HepG2 (cell line): ENCODE data around the gene CADM2. TPM values are rescaled to one million over a fixed set of nuclear protein-coding genes. Genes with fewer than 3 reads are reported as not detected.

ENCODE experiments used
- ATAC-seq: fragments of 200-7000 bp; cut with Tn5 transposase; 3 replicates; pipeline ENCODE4 v1.9.1; 2020; ENCODE audit warnings: mild to moderate bottlenecking, moderate library complexity
- BruUV-seq: library from RNA; stranded (reverse); fragments of 400-500 nt; replicated peaks from 2 replicates; lab custom pipeline; 2021; lab: Mats Ljungman, UMichigan
- CTCF ChIA-PET: fragments of 300-600 bp; formaldehyde crosslinking; extraction: SDS; loops from one replicate; lab custom pipeline; 2021; ENCODE audit warnings: low total read pairs, inconsistent platforms, low intra/inter-chr PET ratio; lab: Yijun Ruan, JAX
- POLR2A ChIA-PET: fragments of 350-600 bp; sonication (Branson Sonifier 250); formaldehyde crosslinking; loops from one replicate; lab custom pipeline; 2020; ENCODE audit warnings: antibody characterized with exemption, inconsistent platforms; lab: Yijun Ruan, JAX
- DNase-seq: peaks from one replicate; pipeline ENCODE4 v3.0.0-alpha.2; 2015; ENCODE audit warnings: low spot score
- FAIRE-seq: peaks from 3 replicates; lab custom pipeline; 2011; peaks lifted over from hg19 to GRCh38; lab: Jason Lieb, UNC
- H2AFZ ChIP-seq: one replicate; pipeline ENCODE4 v1.6.1; 2011; ENCODE audit warnings: low read length, inconsistent platforms
- H3K27ac ChIP-seq: fragments of 300-600 bp; 3 replicates; pipeline ENCODE4 v1.8.0; 2011; ENCODE audit warnings: mixed run types, mild to moderate bottlenecking, mixed read lengths, low read length, inconsistent platforms; ENCODE audit not compliant: insufficient read depth; ENCODE audit errors: extremely low read length
- H3K27me3 ChIP-seq, 2 experiments: fragments of 200-600 bp in 1 of 2; 2 replicates in 1 of 2; 3 replicates in 1 of 2; pipeline versions ENCODE4 v1.6.0 to v1.8.0; 2011; ENCODE audit warnings: low read length in 2 of 2, mild to moderate bottlenecking in 2 of 2, moderate library complexity in 2 of 2, inconsistent platforms in 1 of 2; ENCODE audit not compliant: insufficient read depth in 2 of 2, control insufficient read depth in 1 of 2
- H3K36me3 ChIP-seq, 2 experiments: fragments of 200-600 bp in 1 of 2; replicated peaks in 1 of 2; 2 replicates in 1 of 2; 3 replicates in 1 of 2; pipeline versions ENCODE4 v1.5.1 to v1.8.0; 2011; ENCODE audit warnings: low read length in 2 of 2, inconsistent platforms in 1 of 2; ENCODE audit not compliant: insufficient read depth in 2 of 2, control insufficient read depth in 1 of 2
- H3K4me1 ChIP-seq: 2 replicates; pipeline ENCODE4 v1.5.1; 2012; ENCODE audit warnings: low read length, inconsistent platforms; ENCODE audit not compliant: insufficient read depth
- H3K4me2 ChIP-seq: 2 replicates; pipeline ENCODE4 v1.6.0; 2011; ENCODE audit warnings: low read depth, low read length, inconsistent platforms
- H3K4me3 ChIP-seq, 3 experiments: fragments of 200-600 bp in 1 of 3; sonication (generic), shearing (Covaris generic) in 1 of 3; replicated peaks in 1 of 3; 2 replicates each; pipeline ENCODE4 v1.5.1; 2011 to 2016; ENCODE audit warnings: low read length in 3 of 3, inconsistent platforms in 2 of 3, low read depth in 2 of 3, mild to moderate bottlenecking in 2 of 3, control low read depth in 1 of 3, mixed read lengths in 1 of 3; ENCODE audit not compliant: insufficient read depth in 1 of 3
- H3K79me2 ChIP-seq: one replicate; pipeline ENCODE4 v1.6.1; 2011; ENCODE audit warnings: low read length, inconsistent platforms; ENCODE audit not compliant: insufficient read depth
- H3K9ac ChIP-seq: 2 replicates; pipeline ENCODE4 v1.6.0; 2011; ENCODE audit warnings: mild to moderate bottlenecking, low read depth, low read length, inconsistent platforms; ENCODE audit not compliant: insufficient read depth
- H3K9me3 ChIP-seq: 2 replicates; pipeline ENCODE4 v1.5.1; 2012; ENCODE audit warnings: mild to moderate bottlenecking, low read length
- H4K20me1 ChIP-seq: 2 replicates; pipeline ENCODE4 v1.6.0; 2011; ENCODE audit warnings: inconsistent platforms, mild to moderate bottlenecking, low read length, moderate library complexity; ENCODE audit not compliant: insufficient read depth
- FOXK2 ChIP-seq: fragments of 450-650 bp; IDR thresholded peaks from 2 replicates; pipeline ENCODE4 v1.6.1; 2016
- JUN ChIP-seq: sonication (generic); formaldehyde crosslinking; IDR thresholded peaks from 2 replicates; pipeline ENCODE4 v1.4.0; 2020; ENCODE audit warnings: mild to moderate bottlenecking, missing genetic modification reagents
- NR2F1 ChIP-seq, 2 experiments: fragments of 450-650 bp in 1 of 2; formaldehyde crosslinking in 1 of 2; IDR thresholded peaks; 2 replicates each; pipeline versions ENCODE4 v1.5.0 to v1.6.1; 2016 to 2020; ENCODE audit warnings: mild to moderate bottlenecking in 1 of 2, missing compliant biosample characterization in 1 of 2, missing genetic modification reagents in 1 of 2, moderate library complexity in 1 of 2
- PAF1 ChIP-seq: IDR thresholded peaks from 2 replicates; pipeline ENCODE4 v1.6.1; 2016; ENCODE audit warnings: missing genetic modification reagents, missing compliant biosample characterization
- SMYD3 ChIP-seq: sonication (generic); formaldehyde crosslinking; IDR thresholded peaks from 2 replicates; pipeline ENCODE4 v1.8.1; 2023; ENCODE audit warnings: mild to moderate bottlenecking, missing genetic modification reagents
- SP140L ChIP-seq: sonication (generic); formaldehyde crosslinking; IDR thresholded peaks from 2 replicates; pipeline ENCODE4 v1.4.0; 2020; ENCODE audit warnings: missing genetic modification reagents, borderline replicate concordance
- ZNF225 ChIP-seq: sonication (generic); formaldehyde crosslinking; IDR thresholded peaks from 2 replicates; pipeline ENCODE4 v1.4.0; 2020; ENCODE audit warnings: mild to moderate bottlenecking, missing genetic modification reagents
- ZNF329 ChIP-seq: sonication (generic); formaldehyde crosslinking; IDR thresholded peaks from 2 replicates; pipeline ENCODE4 v1.9.0; 2021; ENCODE audit warnings: low read depth, mild to moderate bottlenecking, missing genetic modification reagents
- ZNF674 ChIP-seq: sonication (generic); formaldehyde crosslinking; IDR thresholded peaks from 2 replicates; pipeline ENCODE4 v1.5.0; 2020; ENCODE audit warnings: low read depth, mild to moderate bottlenecking, missing genetic modification reagents
- ZNF678 ChIP-seq: sonication (generic); formaldehyde crosslinking; IDR thresholded peaks from 2 replicates; pipeline ENCODE4 v1.4.0; 2020; ENCODE audit warnings: mild to moderate bottlenecking, missing genetic modification reagents
- ZNF709 ChIP-seq: sonication (generic); formaldehyde crosslinking; IDR thresholded peaks from 2 replicates; pipeline ENCODE4 v1.5.0; 2020; ENCODE audit warnings: mild to moderate bottlenecking, missing genetic modification reagents
- in situ Hi-C: cut with HindIII; loops from 2 replicates; pipeline ENCODE4 v1.10.0; 2017; ENCODE audit warnings: low pct_unique_long_range_greater_than_20kb; ENCODE audit not compliant: extremely low pct_ligation_motif_present
- intact Hi-C: fragments of 100-400 bp; cut with micrococcal nuclease; formaldehyde crosslinking; loops from one replicate; pipeline ENCODE4 v1.10.0; 2022; ENCODE audit not compliant: unreplicated experiment
- polyA plus RNA-seq, 8 experiments: library from polyadenylated mRNA; depleted of rRNA in 3 of 8; stranded (reverse) in 7 of 8; unstranded in 1 of 8; fragments of >200 nt; fragmentation: Illumina TruSeq in 4 of 8; extraction: Trizol in 4 of 8; gene quantifications; 2 replicates each; pipeline versions ENCODE4 v1.2.1 to v1.2.3, GENCODE V29; 2011 to 2016; ENCODE audit warnings: low read depth in 4 of 8, missing spikeins in 1 of 8, mixed read lengths in 1 of 8; ENCODE audit not compliant: insufficient read depth in 1 of 8
- total RNA-seq, 5 experiments: library from RNA; depleted of rRNA; stranded (reverse); fragments of >200 nt; fragmentation: Illumina TruSeq; extraction: Trizol; gene quantifications; 2 replicates each; pipeline ENCODE4 v1.2.3, GENCODE V29; 2016; ENCODE audit warnings: low read depth in 1 of 5
- TF ChIP-seq, protein P1 (sequence below): sonication (generic); formaldehyde crosslinking; IDR thresholded peaks from 2 replicates; pipeline ENCODE4 v1.8.1; 2023; ENCODE audit warnings: mild to moderate bottlenecking, missing genetic modification reagents
- TF ChIP-seq, protein P2 (sequence below): sonication (generic); formaldehyde crosslinking; IDR thresholded peaks from 2 replicates; pipeline ENCODE4 v1.5.0; 2020; ENCODE audit warnings: missing genetic modification reagents
- TF ChIP-seq, protein P3 (sequence below): sonication (generic); formaldehyde crosslinking; conservative IDR thresholded peaks from 2 replicates; pipeline ENCODE4 v1.4.0; 2020; ENCODE audit warnings: missing genetic modification reagents
- TF ChIP-seq, protein P4 (sequence below): sonication (generic); formaldehyde crosslinking; IDR thresholded peaks from 2 replicates; pipeline ENCODE4 v1.4.0; 2020; ENCODE audit warnings: missing genetic modification reagents, borderline replicate concordance

CADM2 gene
- total and polyA plus RNA-seq, 2 of the 13 experiments (the other 11 are each of a cell fraction or from before 2014, with no cell fraction given): not detected

DNA sequence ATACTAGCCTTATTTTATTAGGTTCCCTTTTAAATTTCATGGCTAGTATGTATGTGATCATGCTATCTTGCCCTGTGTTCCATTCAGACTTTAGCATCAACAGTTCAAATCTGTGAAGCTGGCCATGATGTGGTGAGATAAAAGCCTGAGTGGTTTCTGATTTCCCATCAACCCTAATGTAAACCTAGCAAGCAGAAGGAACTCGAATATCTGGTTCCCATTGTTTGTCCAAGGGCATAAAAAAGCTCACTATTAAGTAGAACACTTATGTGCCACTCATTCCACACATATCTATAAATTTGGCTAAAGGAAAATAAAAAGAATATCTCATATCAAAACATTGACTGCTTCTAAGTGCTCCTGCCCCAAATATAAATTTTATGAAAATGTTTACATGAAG, 311.7 kb downstream of the CADM2 start (continued):
- TF ChIP-seq ZNF709 (CRISPR knock-in tag) (no peak), SP140L (CRISPR knock-in tag) (no peak)

DNA sequence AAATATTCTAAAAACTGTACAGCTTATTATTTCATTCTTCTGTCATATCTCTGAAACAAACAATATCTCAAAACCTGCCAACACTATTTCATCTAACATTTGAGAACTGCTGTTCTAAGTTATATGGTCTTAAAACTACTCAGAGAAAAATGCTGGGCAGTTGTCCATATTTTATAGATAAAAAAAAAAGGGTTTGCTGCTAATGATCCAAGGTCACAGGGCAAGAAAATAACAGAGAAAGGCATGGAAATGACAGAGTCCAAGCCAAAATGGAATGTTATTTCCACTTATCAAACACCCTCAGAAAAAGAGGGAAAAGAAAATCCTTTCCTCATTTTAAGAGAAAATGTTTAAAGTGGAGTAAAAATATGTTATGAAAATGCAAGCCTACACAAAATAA, 313.1 kb downstream of the CADM2 start:
- CTCF ChIA-PET: no interaction called here
- H3K27me3 ChIP-seq: no peaks in the 10 kb centered on the region
- POLR2A ChIA-PET: no interaction called here
- no peak for TF ChIP-seq ZNF678
- no peak for TF ChIP-seq ZNF329 (CRISPR knock-in tag)
- TF ChIP-seq SMYD3: no peak
- TF ChIP-seq ZNF674: no peak
- no peak for TF ChIP-seq JUN (CRISPR knock-in tag)
- TF ChIP-seq, protein P1, sequence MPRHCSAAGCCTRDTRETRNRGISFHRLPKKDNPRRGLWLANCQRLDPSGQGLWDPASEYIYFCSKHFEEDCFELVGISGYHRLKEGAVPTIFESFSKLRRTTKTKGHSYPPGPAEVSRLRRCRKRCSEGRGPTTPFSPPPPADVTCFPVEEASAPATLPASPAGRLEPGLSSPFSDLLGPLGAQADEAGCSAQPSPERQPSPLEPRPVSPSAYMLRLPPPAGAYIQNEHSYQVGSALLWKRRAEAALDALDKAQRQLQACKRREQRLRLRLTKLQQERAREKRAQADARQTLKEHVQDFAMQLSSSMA (CRISPR knock-in tag): no peak
- TF ChIP-seq, protein P2, sequence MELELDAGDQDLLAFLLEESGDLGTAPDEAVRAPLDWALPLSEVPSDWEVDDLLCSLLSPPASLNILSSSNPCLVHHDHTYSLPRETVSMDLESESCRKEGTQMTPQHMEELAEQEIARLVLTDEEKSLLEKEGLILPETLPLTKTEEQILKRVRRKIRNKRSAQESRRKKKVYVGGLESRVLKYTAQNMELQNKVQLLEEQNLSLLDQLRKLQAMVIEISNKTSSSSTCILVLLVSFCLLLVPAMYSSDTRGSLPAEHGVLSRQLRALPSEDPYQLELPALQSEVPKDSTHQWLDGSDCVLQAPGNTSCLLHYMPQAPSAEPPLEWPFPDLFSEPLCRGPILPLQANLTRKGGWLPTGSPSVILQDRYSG: no peak
- TF ChIP-seq FOXK2: no peak
- no peak for TF ChIP-seq NR2F1 (CRISPR knock-in tag; IDR thresholded peaks at IDR 0.05)
- TF ChIP-seq, protein P3, sequence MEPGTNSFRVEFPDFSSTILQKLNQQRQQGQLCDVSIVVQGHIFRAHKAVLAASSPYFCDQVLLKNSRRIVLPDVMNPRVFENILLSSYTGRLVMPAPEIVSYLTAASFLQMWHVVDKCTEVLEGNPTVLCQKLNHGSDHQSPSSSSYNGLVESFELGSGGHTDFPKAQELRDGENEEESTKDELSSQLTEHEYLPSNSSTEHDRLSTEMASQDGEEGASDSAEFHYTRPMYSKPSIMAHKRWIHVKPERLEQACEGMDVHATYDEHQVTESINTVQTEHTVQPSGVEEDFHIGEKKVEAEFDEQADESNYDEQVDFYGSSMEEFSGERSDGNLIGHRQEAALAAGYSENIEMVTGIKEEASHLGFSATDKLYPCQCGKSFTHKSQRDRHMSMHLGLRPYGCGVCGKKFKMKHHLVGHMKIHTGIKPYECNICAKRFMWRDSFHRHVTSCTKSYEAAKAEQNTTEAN (CRISPR knock-in tag): no peak
- no peak for TF ChIP-seq PAF1 (CRISPR knock-in tag)
- TF ChIP-seq, protein P4, sequence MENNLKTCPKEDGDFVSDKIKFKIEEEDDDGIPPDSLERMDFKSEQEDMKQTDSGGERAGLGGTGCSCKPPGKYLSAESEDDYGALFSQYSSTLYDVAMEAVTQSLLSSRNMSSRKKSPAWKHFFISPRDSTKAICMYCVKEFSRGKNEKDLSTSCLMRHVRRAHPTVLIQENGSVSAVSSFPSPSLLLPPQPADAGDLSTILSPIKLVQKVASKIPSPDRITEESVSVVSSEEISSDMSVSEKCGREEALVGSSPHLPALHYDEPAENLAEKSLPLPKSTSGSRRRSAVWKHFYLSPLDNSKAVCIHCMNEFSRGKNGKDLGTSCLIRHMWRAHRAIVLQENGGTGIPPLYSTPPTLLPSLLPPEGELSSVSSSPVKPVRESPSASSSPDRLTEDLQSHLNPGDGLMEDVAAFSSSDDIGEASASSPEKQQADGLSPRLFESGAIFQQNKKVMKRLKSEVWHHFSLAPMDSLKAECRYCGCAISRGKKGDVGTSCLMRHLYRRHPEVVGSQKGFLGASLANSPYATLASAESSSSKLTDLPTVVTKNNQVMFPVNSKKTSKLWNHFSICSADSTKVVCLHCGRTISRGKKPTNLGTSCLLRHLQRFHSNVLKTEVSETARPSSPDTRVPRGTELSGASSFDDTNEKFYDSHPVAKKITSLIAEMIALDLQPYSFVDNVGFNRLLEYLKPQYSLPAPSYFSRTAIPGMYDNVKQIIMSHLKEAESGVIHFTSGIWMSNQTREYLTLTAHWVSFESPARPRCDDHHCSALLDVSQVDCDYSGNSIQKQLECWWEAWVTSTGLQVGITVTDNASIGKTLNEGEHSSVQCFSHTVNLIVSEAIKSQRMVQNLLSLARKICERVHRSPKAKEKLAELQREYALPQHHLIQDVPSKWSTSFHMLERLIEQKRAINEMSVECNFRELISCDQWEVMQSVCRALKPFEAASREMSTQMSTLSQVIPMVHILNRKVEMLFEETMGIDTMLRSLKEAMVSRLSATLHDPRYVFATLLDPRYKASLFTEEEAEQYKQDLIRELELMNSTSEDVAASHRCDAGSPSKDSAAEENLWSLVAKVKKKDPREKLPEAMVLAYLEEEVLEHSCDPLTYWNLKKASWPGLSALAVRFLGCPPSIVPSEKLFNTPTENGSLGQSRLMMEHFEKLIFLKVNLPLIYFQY (CRISPR knock-in tag): no peak
- no peak for TF ChIP-seq ZNF225 (CRISPR knock-in tag)

More for the DNA sequence above, 313.1 kb downstream of the CADM2 start:
- DNase-seq (no peak), FAIRE-seq (no peak), ATAC-seq (no peak)
- Histone ChIP-seq H3K79me2 (no peaks in the 10 kb centered on the region), H3K36me3 (no peaks in the 10 kb centered on the region), H3K4me3 (no peak overlapping the region), H3K27ac (no peak overlapping the region), H3K9ac (no peak overlapping the region), H4K20me1 (no peaks in the 10 kb centered on the region), H3K4me1 (no peaks in the 10 kb centered on the region), H3K4me2 (no peak overlapping the region), H2AFZ (no peak overlapping the region), H3K9me3 (no peaks in the 10 kb centered on the region)
- intact Hi-C loops (no loop called here), in situ Hi-C loops (no loop called here)
- BruUV-seq: no TSS peak
